GM23338 (cell line): ENCODE data around the gene NINL. TPM values are rescaled to one million over a fixed set of nuclear protein-coding genes. Genes with fewer than 3 reads are reported as not detected.

Source experiments
- ATAC-seq: fragments of 200-7000 bp; cut with Tn5 transposase; 3 replicates; pipeline ENCODE4 v1.9.1; 2020
- DNase-seq: peaks from one replicate; pipeline ENCODE4 v3.0.0-alpha.2; 2015; ENCODE audit warnings: low spot score
- H2AFZ ChIP-seq: fragments of 200-600 bp; sonication (generic); 2 replicates; pipeline ENCODE4 v1.8.0; 2016; ENCODE audit warnings: antibody characterized with exemption, mild to moderate bottlenecking, moderate library complexity
- H3F3A ChIP-seq: fragments of 200-600 bp; sonication (generic); replicated peaks from 2 replicates; pipeline ENCODE4 v1.8.0; 2017; ENCODE audit warnings: antibody characterized with exemption, mixed run types, low read depth
- H3K27ac ChIP-seq: fragments of 200-600 bp; sonication (generic); 2 replicates; pipeline ENCODE4 v1.6.1; 2016; ENCODE audit warnings: low read depth
- H3K27me3 ChIP-seq: fragments of 200-600 bp; sonication (generic); 2 replicates; pipeline ENCODE4 v1.8.0; 2016; ENCODE audit warnings: mild to moderate bottlenecking, mixed run types, moderate library complexity; ENCODE audit not compliant: insufficient read depth
- H3K36me3 ChIP-seq: fragments of 200-600 bp; sonication (generic); 2 replicates; pipeline ENCODE4 v1.8.0; 2016; ENCODE audit warnings: mild to moderate bottlenecking; ENCODE audit not compliant: insufficient read depth
- H3K4me1 ChIP-seq: fragments of 200-600 bp; sonication (generic); 2 replicates; pipeline ENCODE4 v1.8.0; 2016; ENCODE audit warnings: mild to moderate bottlenecking, moderate library complexity; ENCODE audit not compliant: insufficient read depth
- H3K4me2 ChIP-seq: fragments of 200-600 bp; sonication (generic); 2 replicates; pipeline ENCODE4 v1.7.1; 2017; ENCODE audit warnings: mixed run types
- H3K4me3 ChIP-seq: fragments of 200-600 bp; sonication (generic); 2 replicates; pipeline ENCODE4 v1.6.1; 2016; ENCODE audit warnings: mixed run types
- H3K79me2 ChIP-seq: fragments of 200-600 bp; sonication (generic); replicated peaks from 2 replicates; pipeline ENCODE4 v1.8.0; 2017; ENCODE audit warnings: mild to moderate bottlenecking; ENCODE audit not compliant: insufficient read depth
- H3K9me2 ChIP-seq: fragments of 200-600 bp; sonication (generic); 2 replicates; pipeline ENCODE4 v1.8.0; 2017; ENCODE audit not compliant: insufficient read depth
- H4K20me1 ChIP-seq: fragments of 200-600 bp; sonication (generic); replicated peaks from 2 replicates; pipeline ENCODE4 v1.8.0; 2017; ENCODE audit warnings: mild to moderate bottlenecking; ENCODE audit not compliant: insufficient read depth
- H3K27ac Mint-ChIP-seq: 2 replicates; pipeline ENCODE4 v1.8.0; 2020; ENCODE audit warnings: inconsistent platforms, mild to moderate bottlenecking, moderate library complexity, mixed read lengths
- H3K27me3 Mint-ChIP-seq: 3 replicates; pipeline ENCODE4 v1.8.0; 2022; ENCODE audit warnings: low read depth, mild to moderate bottlenecking, moderate library complexity, mixed read lengths, inconsistent platforms; ENCODE audit not compliant: insufficient read depth, poor library complexity
- H3K36me3 Mint-ChIP-seq: 3 replicates; pipeline ENCODE4 v1.8.0; 2021; ENCODE audit warnings: low read depth, mild to moderate bottlenecking, inconsistent platforms, moderate library complexity, mixed read lengths
- H3K4me1 Mint-ChIP-seq: 3 replicates; pipeline ENCODE4 v1.8.0; 2020; ENCODE audit warnings: mild to moderate bottlenecking, inconsistent platforms, mixed read lengths
- H3K4me3 Mint-ChIP-seq: 3 replicates; pipeline ENCODE4 v1.8.0; 2021; ENCODE audit warnings: moderate library complexity, mild to moderate bottlenecking, inconsistent platforms, mixed read lengths
- H3K9me3 Mint-ChIP-seq: 3 replicates; pipeline ENCODE4 v1.8.0; 2020; ENCODE audit warnings: moderate library complexity, mild to moderate bottlenecking, inconsistent platforms, mixed read lengths
- CREB1 ChIP-seq: fragments of 250-450 bp; sonication (Bioruptor Pico); IDR thresholded peaks from 2 replicates; pipeline ENCODE4 v1.5.0; 2020; ENCODE audit warnings: low read depth, mild to moderate bottlenecking, moderate library complexity
- EZH2 ChIP-seq: fragments of 200-600 bp; sonication (generic); IDR thresholded peaks from one replicate; pipeline ENCODE4 v1.8.0; 2017; ENCODE audit warnings: antibody characterized with exemption, mild to moderate bottlenecking, low read depth; ENCODE audit not compliant: unreplicated experiment
- EZH2phosphoT487 ChIP-seq: fragments of 200-600 bp; sonication (generic); IDR thresholded peaks from one replicate; pipeline ENCODE4 v1.8.1; 2018; ENCODE audit warnings: antibody characterized with exemption; ENCODE audit not compliant: unreplicated experiment
- NANOG ChIP-seq: IDR thresholded peaks from 2 replicates; pipeline ENCODE4 v1.6.1; 2016; ENCODE audit warnings: antibody characterized with exemption, borderline replicate concordance
- POLR2AphosphoS5 ChIP-seq: IDR thresholded peaks from 2 replicates; pipeline ENCODE4 v1.6.1; 2016; ENCODE audit warnings: antibody characterized with exemption, low read depth
- STAT1 ChIP-seq: IDR thresholded peaks from one replicate; pipeline ENCODE4 v1.6.1; 2016; ENCODE audit warnings: antibody characterized with exemption; ENCODE audit not compliant: unreplicated experiment
- ZNF114 ChIP-seq: fragments of 250-450 bp; sonication (Bioruptor Pico); IDR thresholded peaks from 2 replicates; pipeline ENCODE4 v1.5.0; 2020; ENCODE audit warnings: mild to moderate bottlenecking, moderate library complexity
- polyA plus RNA-seq: library from polyadenylated mRNA; unstranded; fragments of >200 nt; fragmentation: Nextera tagmentation; extraction: Ambion mirVana; gene quantifications from 2 replicates; pipeline ENCODE4 v1.2.1, GENCODE V29; 2016
- total RNA-seq: library from RNA; depleted of rRNA; stranded (reverse); fragments of >200 nt; shearing (Covaris generic); gene quantifications from 2 replicates; pipeline ENCODE4 v1.2.3, GENCODE V29; 2014
- TF ChIP-seq, protein P1 (sequence below): fragments of 250-450 bp; sonication (Bioruptor Pico); IDR thresholded peaks from 2 replicates; pipeline ENCODE4 v1.5.0; 2020; ENCODE audit warnings: mild to moderate bottlenecking, moderate library complexity
- TF ChIP-seq, protein P2 (sequence below), 2 experiments: fragments of 200-600 bp in 1 of 2; sonication (generic) in 1 of 2; conservative IDR thresholded peaks; 2 replicates each; pipeline versions ENCODE4 v1.5.1 to v1.6.1; 2016 to 2017; ENCODE audit warnings: antibody characterized with exemption in 2 of 2, low read depth in 2 of 2, mild to moderate bottlenecking in 2 of 2, moderate library complexity in 1 of 2
- TF ChIP-seq, protein P3 (sequence below): IDR thresholded peaks from 2 replicates; pipeline ENCODE4 v1.6.1; 2016; ENCODE audit warnings: antibody characterized with exemption
- TF ChIP-seq, protein P4 (sequence below): IDR thresholded peaks from one replicate; pipeline ENCODE4 v1.6.1; 2018; ENCODE audit warnings: antibody characterized with exemption; ENCODE audit not compliant: unreplicated experiment

The NINL gene
- total and polyA plus RNA-seq, 2 experiments from 2014 or later = 18.0 to 31.2 TPM

DNA sequence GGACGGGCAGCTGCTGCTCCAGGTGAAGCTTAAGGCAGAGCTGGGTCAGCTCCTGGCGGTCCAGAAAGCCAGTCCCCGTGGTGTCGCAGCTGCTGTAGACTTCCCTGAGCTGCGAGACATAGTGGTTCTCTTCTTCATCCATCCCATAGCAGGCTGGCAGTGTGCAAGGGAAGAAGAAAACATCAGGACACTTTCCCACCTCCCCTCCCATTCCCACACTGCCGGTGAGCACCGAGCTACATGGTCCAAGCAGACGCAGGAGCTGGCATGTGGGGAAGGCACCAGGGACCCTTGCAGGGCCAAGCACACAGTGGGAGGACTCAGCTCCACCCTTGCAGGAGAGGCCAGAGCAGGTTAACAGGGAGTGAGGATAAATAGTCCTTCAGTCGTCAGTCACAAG is 58.9 kb downstream of the NINL start (continued):
- TF ChIP-seq, protein P1, sequence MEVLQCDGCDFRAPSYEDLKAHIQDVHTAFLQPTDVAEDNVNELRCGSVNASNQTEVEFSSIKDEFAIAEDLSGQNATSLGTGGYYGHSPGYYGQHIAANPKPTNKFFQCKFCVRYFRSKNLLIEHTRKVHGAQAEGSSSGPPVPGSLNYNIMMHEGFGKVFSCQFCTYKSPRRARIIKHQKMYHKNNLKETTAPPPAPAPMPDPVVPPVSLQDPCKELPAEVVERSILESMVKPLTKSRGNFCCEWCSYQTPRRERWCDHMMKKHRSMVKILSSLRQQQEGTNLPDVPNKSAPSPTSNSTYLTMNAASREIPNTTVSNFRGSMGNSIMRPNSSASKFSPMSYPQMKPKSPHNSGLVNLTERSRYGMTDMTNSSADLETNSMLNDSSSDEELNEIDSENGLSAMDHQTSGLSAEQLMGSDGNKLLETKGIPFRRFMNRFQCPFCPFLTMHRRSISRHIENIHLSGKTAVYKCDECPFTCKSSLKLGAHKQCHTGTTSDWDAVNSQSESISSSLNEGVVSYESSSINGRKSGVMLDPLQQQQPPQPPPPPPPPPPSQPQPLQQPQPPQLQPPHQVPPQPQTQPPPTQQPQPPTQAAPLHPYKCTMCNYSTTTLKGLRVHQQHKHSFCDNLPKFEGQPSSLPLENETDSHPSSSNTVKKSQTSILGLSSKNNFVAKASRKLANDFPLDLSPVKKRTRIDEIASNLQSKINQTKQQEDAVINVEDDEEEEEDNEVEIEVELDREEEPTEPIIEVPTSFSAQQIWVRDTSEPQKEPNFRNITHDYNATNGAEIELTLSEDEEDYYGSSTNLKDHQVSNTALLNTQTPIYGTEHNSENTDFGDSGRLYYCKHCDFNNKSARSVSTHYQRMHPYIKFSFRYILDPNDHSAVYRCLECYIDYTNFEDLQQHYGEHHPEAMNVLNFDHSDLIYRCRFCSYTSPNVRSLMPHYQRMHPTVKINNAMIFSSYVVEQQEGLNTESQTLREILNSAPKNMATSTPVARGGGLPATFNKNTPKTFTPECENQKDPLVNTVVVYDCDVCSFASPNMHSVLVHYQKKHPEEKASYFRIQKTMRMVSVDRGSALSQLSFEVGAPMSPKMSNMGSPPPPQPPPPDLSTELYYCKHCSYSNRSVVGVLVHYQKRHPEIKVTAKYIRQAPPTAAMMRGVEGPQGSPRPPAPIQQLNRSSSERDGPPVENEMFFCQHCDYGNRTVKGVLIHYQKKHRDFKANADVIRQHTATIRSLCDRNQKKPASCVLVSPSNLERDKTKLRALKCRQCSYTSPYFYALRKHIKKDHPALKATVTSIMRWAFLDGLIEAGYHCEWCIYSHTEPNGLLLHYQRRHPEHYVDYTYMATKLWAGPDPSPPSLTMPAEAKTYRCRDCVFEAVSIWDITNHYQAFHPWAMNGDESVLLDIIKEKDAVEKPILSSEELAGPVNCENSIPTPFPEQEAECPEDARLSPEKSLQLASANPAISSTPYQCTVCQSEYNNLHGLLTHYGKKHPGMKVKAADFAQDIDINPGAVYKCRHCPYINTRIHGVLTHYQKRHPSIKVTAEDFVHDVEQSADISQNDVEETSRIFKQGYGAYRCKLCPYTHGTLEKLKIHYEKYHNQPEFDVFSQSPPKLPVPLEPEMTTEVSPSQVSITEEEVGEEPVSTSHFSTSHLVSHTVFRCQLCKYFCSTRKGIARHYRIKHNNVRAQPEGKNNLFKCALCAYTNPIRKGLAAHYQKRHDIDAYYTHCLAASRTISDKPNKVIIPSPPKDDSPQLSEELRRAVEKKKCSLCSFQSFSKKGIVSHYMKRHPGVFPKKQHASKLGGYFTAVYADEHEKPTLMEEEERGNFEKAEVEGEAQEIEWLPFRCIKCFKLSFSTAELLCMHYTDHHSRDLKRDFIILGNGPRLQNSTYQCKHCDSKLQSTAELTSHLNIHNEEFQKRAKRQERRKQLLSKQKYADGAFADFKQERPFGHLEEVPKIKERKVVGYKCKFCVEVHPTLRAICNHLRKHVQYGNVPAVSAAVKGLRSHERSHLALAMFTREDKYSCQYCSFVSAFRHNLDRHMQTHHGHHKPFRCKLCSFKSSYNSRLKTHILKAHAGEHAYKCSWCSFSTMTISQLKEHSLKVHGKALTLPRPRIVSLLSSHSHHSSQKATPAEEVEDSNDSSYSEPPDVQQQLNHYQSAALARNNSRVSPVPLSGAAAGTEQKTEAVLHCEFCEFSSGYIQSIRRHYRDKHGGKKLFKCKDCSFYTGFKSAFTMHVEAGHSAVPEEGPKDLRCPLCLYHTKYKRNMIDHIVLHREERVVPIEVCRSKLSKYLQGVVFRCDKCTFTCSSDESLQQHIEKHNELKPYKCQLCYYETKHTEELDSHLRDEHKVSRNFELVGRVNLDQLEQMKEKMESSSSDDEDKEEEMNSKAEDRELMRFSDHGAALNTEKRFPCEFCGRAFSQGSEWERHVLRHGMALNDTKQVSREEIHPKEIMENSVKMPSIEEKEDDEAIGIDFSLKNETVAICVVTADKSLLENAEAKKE (CRISPR knock-in tag) = no peak
- TF ChIP-seq, protein P2, sequence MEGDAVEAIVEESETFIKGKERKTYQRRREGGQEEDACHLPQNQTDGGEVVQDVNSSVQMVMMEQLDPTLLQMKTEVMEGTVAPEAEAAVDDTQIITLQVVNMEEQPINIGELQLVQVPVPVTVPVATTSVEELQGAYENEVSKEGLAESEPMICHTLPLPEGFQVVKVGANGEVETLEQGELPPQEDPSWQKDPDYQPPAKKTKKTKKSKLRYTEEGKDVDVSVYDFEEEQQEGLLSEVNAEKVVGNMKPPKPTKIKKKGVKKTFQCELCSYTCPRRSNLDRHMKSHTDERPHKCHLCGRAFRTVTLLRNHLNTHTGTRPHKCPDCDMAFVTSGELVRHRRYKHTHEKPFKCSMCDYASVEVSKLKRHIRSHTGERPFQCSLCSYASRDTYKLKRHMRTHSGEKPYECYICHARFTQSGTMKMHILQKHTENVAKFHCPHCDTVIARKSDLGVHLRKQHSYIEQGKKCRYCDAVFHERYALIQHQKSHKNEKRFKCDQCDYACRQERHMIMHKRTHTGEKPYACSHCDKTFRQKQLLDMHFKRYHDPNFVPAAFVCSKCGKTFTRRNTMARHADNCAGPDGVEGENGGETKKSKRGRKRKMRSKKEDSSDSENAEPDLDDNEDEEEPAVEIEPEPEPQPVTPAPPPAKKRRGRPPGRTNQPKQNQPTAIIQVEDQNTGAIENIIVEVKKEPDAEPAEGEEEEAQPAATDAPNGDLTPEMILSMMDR (conservative IDR thresholded peaks at IDR 0.05; ENCODE audit: low read depth in 2 of 2) = no peak
- TF ChIP-seq POLR2AphosphoS5 = no peak

DNA sequence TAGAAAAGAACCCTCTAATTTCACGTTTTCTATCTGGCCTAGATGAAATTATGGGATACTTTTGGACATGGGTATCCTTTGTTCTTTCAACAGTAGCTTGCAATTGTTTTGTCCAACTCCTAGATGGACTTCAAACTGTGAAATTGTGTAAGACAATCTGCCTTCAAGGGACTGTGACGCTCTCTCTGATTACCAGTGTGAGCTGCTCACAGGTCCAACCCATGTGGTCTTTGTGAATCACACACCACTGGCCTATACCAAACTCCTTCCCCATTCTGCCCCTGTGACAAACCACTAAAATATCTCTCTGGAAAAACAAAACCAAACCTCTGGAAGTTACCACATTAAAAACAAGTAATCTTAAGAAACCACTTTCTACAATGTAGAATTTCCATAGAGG is 59.5 kb downstream of the NINL start:
- H3K4me2 ChIP-seq = no peak overlapping the region
- H3K9me2 ChIP-seq = no peaks in the 10 kb centered on the region
- peaks cover 50% of the 10 kb centered on the region for H3K36me3 Mint-ChIP-seq
- no peak for DNase-seq
- H3K27ac ChIP-seq = no peak overlapping the region
- H3K36me3 ChIP-seq = 0 out of 2 replicates have a peak, but pooled peaks cover 5% of the 10 kb centered on the region
- H3K4me3 Mint-ChIP-seq = no peak overlapping the region
- H3K27ac Mint-ChIP-seq = no peak overlapping the region
- no peak for TF ChIP-seq EZH2phosphoT487
- TF ChIP-seq ZNF114 (CRISPR knock-in tag) = no peak
- TF ChIP-seq, protein P3, sequence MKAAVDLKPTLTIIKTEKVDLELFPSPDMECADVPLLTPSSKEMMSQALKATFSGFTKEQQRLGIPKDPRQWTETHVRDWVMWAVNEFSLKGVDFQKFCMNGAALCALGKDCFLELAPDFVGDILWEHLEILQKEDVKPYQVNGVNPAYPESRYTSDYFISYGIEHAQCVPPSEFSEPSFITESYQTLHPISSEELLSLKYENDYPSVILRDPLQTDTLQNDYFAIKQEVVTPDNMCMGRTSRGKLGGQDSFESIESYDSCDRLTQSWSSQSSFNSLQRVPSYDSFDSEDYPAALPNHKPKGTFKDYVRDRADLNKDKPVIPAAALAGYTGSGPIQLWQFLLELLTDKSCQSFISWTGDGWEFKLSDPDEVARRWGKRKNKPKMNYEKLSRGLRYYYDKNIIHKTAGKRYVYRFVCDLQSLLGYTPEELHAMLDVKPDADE = no peak
- no peak for TF ChIP-seq NANOG
- no peak for TF ChIP-seq EZH2
- TF ChIP-seq, protein P4, sequence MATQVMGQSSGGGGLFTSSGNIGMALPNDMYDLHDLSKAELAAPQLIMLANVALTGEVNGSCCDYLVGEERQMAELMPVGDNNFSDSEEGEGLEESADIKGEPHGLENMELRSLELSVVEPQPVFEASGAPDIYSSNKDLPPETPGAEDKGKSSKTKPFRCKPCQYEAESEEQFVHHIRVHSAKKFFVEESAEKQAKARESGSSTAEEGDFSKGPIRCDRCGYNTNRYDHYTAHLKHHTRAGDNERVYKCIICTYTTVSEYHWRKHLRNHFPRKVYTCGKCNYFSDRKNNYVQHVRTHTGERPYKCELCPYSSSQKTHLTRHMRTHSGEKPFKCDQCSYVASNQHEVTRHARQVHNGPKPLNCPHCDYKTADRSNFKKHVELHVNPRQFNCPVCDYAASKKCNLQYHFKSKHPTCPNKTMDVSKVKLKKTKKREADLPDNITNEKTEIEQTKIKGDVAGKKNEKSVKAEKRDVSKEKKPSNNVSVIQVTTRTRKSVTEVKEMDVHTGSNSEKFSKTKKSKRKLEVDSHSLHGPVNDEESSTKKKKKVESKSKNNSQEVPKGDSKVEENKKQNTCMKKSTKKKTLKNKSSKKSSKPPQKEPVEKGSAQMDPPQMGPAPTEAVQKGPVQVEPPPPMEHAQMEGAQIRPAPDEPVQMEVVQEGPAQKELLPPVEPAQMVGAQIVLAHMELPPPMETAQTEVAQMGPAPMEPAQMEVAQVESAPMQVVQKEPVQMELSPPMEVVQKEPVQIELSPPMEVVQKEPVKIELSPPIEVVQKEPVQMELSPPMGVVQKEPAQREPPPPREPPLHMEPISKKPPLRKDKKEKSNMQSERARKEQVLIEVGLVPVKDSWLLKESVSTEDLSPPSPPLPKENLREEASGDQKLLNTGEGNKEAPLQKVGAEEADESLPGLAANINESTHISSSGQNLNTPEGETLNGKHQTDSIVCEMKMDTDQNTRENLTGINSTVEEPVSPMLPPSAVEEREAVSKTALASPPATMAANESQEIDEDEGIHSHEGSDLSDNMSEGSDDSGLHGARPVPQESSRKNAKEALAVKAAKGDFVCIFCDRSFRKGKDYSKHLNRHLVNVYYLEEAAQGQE = no peak
- no peak for TF ChIP-seq CREB1 (CRISPR knock-in tag)
- TF ChIP-seq STAT1 = no peak
- H3K4me3 ChIP-seq = no peak overlapping the region
- H3K27me3 Mint-ChIP-seq = peaks cover 3% of the 10 kb centered on the region
- H2AFZ ChIP-seq = no peak overlapping the region
- H4K20me1 ChIP-seq = peaks cover 7% of the 10 kb centered on the region; the same call in 1 of the 2 replicates
- H3K4me1 ChIP-seq = no peaks in the 10 kb centered on the region
- no peak for ATAC-seq
- 0 out of 3 replicates have a peak, but pooled peaks cover 3% of the 10 kb centered on the region for H3K9me3 Mint-ChIP-seq
- peaks cover 41% of the 10 kb centered on the region for H3K79me2 ChIP-seq
- H3K4me1 Mint-ChIP-seq = peaks cover 15% of the 10 kb centered on the region
- H3F3A ChIP-seq = no peaks in the 10 kb centered on the region
- no peaks in the 10 kb centered on the region for H3K27me3 ChIP-seq
